HFFc6 (cell line): ENCODE data around the gene SOX15. TPM values are rescaled to one million over a fixed set of nuclear protein-coding genes. Genes with fewer than 3 reads are reported as not detected.

Experiments used
- DNase-seq: peaks from one replicate; pipeline ENCODE4 v3.0.0-alpha.2; 2018
- H3K27ac Mint-ChIP-seq: 2 replicates; pipeline ENCODE4 v1.8.0; 2020; ENCODE audit warnings: mild to moderate bottlenecking, mixed read lengths
- H3K27me3 Mint-ChIP-seq: 2 replicates; pipeline ENCODE4 v1.8.0; 2021; ENCODE audit warnings: mild to moderate bottlenecking, moderate library complexity, mixed read lengths; ENCODE audit not compliant: insufficient read depth
- H3K36me3 Mint-ChIP-seq: 2 replicates; pipeline ENCODE4 v1.8.0; 2021; ENCODE audit warnings: low read depth, mixed read lengths
- H3K4me1 Mint-ChIP-seq: 2 replicates; pipeline ENCODE4 v1.8.0; 2020; ENCODE audit warnings: low read depth, mixed read lengths
- H3K4me3 Mint-ChIP-seq: 2 replicates; pipeline ENCODE4 v1.8.0; 2020; ENCODE audit warnings: mild to moderate bottlenecking, moderate library complexity, mixed read lengths
- H3K9me3 Mint-ChIP-seq: 2 replicates; pipeline ENCODE4 v1.8.0; 2020; ENCODE audit warnings: mild to moderate bottlenecking, mixed read lengths
- total RNA-seq, 6 experiments: library from RNA; stranded (reverse); fragmentation: NEBNext Ultra II Directional; extraction: Animal tissue kit (Norgen Biotek cat#: 25700); gene quantifications; 2 replicates in 1 of 6; 3 replicates in 5 of 6; pipeline ENCODE4 v1.2.3, GENCODE V29; 2021
- TF ChIP-seq, protein P1 (sequence below): fragments of 200-600 bp; sonication (generic); IDR thresholded peaks from 2 replicates; pipeline ENCODE4 v1.5.0; 2021; ENCODE audit warnings: antibody characterized with exemption, mild to moderate bottlenecking

The SOX15 gene
- total RNA-seq, 6 experiments from 2014 or later = 0.62 to 1.0 (median 0.81) TPM

DNA sequence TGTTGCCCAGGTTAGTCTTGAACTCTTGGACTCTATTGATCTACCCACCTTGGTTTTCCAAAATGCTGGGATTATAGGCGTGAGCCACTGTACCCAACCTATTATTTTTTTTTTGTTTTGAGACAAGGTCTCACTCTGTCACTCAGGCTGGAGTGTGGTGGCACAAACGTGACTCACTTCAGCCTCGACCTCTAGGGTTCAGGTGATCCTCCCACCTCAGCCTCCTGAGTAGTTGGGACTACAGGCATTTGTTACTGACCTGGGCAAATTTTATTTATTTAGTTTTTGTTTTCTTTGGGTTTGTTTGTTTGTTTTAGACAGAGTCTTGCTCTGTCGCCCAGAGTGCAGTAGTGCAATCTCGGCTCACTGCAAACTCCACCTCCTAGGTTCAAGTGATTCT is 33.8 kb upstream of the SOX15 start:
- H3K27me3 Mint-ChIP-seq = peaks cover 3% of the 10 kb centered on the region; the same call in 1 of the 2 replicates
- peaks cover 10% of the 10 kb centered on the region; the same call in 1 of the 2 replicates for H3K4me1 Mint-ChIP-seq
- DNase-seq = no peak
- H3K36me3 Mint-ChIP-seq = peaks cover 4% of the 10 kb centered on the region; the same call in 1 of the 2 replicates
- no peak overlapping the region for H3K27ac Mint-ChIP-seq
- no peaks in the 10 kb centered on the region for H3K9me3 Mint-ChIP-seq
- H3K4me3 Mint-ChIP-seq = no peak overlapping the region
- TF ChIP-seq, protein P1, sequence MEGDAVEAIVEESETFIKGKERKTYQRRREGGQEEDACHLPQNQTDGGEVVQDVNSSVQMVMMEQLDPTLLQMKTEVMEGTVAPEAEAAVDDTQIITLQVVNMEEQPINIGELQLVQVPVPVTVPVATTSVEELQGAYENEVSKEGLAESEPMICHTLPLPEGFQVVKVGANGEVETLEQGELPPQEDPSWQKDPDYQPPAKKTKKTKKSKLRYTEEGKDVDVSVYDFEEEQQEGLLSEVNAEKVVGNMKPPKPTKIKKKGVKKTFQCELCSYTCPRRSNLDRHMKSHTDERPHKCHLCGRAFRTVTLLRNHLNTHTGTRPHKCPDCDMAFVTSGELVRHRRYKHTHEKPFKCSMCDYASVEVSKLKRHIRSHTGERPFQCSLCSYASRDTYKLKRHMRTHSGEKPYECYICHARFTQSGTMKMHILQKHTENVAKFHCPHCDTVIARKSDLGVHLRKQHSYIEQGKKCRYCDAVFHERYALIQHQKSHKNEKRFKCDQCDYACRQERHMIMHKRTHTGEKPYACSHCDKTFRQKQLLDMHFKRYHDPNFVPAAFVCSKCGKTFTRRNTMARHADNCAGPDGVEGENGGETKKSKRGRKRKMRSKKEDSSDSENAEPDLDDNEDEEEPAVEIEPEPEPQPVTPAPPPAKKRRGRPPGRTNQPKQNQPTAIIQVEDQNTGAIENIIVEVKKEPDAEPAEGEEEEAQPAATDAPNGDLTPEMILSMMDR = no peak

DNA sequence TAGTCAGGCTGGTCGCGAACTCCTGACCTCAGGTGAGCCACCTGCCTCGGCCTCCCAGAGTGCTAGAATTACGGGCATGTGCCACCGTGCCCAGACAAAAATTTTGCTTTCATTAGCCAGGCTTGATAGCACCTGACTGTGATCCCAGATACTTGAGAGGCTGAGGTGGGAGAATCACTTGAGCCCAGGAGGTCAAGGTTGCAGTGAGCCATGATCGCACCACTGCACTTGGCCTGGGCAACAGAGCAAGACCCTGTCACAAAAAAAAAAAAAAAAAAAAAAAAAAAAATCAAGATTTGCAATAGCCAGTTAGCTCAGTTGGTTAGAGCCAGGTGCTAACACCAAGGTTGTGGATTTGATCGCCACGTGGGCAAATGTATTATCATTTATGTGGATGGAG is 30.9 kb upstream of the SOX15 start:
- H3K9me3 Mint-ChIP-seq = no peaks in the 10 kb centered on the region
- H3K27me3 Mint-ChIP-seq = peaks cover 3% of the 10 kb centered on the region; the same call in 1 of the 2 replicates
- TF ChIP-seq, protein P1 = no peak
- H3K27ac Mint-ChIP-seq = no peak overlapping the region
- H3K36me3 Mint-ChIP-seq = no peaks in the 10 kb centered on the region
- H3K4me3 Mint-ChIP-seq = no peak overlapping the region
- DNase-seq = no peak
- no peaks in the 10 kb centered on the region for H3K4me1 Mint-ChIP-seq

- no peak overlapping the region for H3K27ac Mint-ChIP-seq
- peaks cover 2% of the 10 kb centered on the region; the same call in 1 of the 2 replicates for H3K27me3 Mint-ChIP-seq
- H3K4me1 Mint-ChIP-seq = peaks cover 3% of the 10 kb centered on the region
- no peaks in the 10 kb centered on the region for H3K9me3 Mint-ChIP-seq
- H3K36me3 Mint-ChIP-seq = peaks cover 2% of the 10 kb centered on the region
- TF ChIP-seq, protein P1 = no peak
- no peak for DNase-seq
- H3K4me3 Mint-ChIP-seq = no peak overlapping the region
Measured at GRCh38 chr17:7618608-7619007, 28.7 kb upstream of the SOX15 start.

- peak overlapping the region; percentile 79 for H3K27ac Mint-ChIP-seq
Measured at GRCh38 chr17:7615265-7615747, 25.4 kb upstream of the SOX15 start.

GRCh38 chr17:7614425-7615264 is 24.8 kb upstream of the SOX15 start, which contains the start of gene FXR2:
Gene FXR2, minus strand, starts transcription at chr17:7614897. Its CDS starts 365 bp downstream, at chr17:7614532.
- TF ChIP-seq, protein P1 = peak; percentile 76
- peaks cover 31% of the 10 kb centered on the region for H3K36me3 Mint-ChIP-seq
- H3K4me1 Mint-ChIP-seq = peaks cover 35% of the 10 kb centered on the region

More at GRCh38 chr17:7615265-7615747, 25.4 kb upstream of the SOX15 start:
- TF ChIP-seq, protein P1 = no peak
- no peaks in the 10 kb centered on the region for H3K9me3 Mint-ChIP-seq
- H3K4me3 Mint-ChIP-seq = peak overlapping the region; percentile 87
- peaks cover 31% of the 10 kb centered on the region for H3K36me3 Mint-ChIP-seq
- H3K4me1 Mint-ChIP-seq = peaks cover 33% of the 10 kb centered on the region
- DNase-seq = no peak
- peaks cover 2% of the 10 kb centered on the region; the same call in 1 of the 2 replicates for H3K27me3 Mint-ChIP-seq

More at GRCh38 chr17:7614425-7615264, 24.8 kb upstream of the SOX15 start, which contains the start of gene FXR2:
- Mint-ChIP-seq H3K4me3 (peak within 1 kb of the TSS; percentile 91), H3K27ac (peak within 1 kb of the TSS; percentile 88), H3K27me3 (peaks cover 2% of the 10 kb centered on the region; the same call in 1 of the 2 replicates), H3K9me3 (no peaks in the 10 kb centered on the region)
- DNase-seq = peak; percentile 99
